ENCODE results near the gene AHCYL2. TPM values are rescaled to one million over a fixed set of nuclear protein-coding genes. Genes with fewer than 3 reads are reported as not detected.
"Not testable (repeated sequence)": the region's sequence is repeated elsewhere in the genome, so short reads cannot be mapped to it uniquely, and the experiment has no call there.

The AHCYL2 gene
- total RNA-seq, 1 donor from 2014 or later: 19.9 TPM

GRCh38 chr7:129471402-129471827, 246.6 kb downstream of the AHCYL2 start:
- DNase-seq (ENCODE audit: low spot score): no peak
- H3K4me1 Mint-ChIP-seq (ENCODE audit: unreplicated experiment): peaks cover 6% of the 10 kb centered on the region
- H3K36me3 Mint-ChIP-seq (ENCODE audit: low read depth, unreplicated experiment): peaks cover 5% of the 10 kb centered on the region
- H3K9me3 Mint-ChIP-seq (ENCODE audit: unreplicated experiment): no peaks in the 10 kb centered on the region
- no peak overlapping the region for H3K4me3 Mint-ChIP-seq (ENCODE audit: unreplicated experiment)
- H3K27me3 Mint-ChIP-seq (ENCODE audit: unreplicated experiment): no peaks in the 10 kb centered on the region
- H3K27ac Mint-ChIP-seq (ENCODE audit: unreplicated experiment): no peak overlapping the region
- no peak for TF ChIP-seq CTCF (IDR thresholded peaks at IDR 0.05; ENCODE audit: unreplicated experiment)

GRCh38 chr7:129475931-129476330, 251.1 kb downstream of the AHCYL2 start:
- H3K9me3 Mint-ChIP-seq (ENCODE audit: unreplicated experiment); H3K4me3 Mint-ChIP-seq (ENCODE audit: unreplicated experiment); H3K27ac Mint-ChIP-seq (ENCODE audit: unreplicated experiment); DNase-seq (ENCODE audit: low spot score); H3K27me3 Mint-ChIP-seq (ENCODE audit: unreplicated experiment); H3K4me1 Mint-ChIP-seq (ENCODE audit: unreplicated experiment): not testable (repeated sequence)
- peaks cover 15% of the 10 kb centered on the region for H3K36me3 Mint-ChIP-seq (ENCODE audit: low read depth, unreplicated experiment)

- not testable (repeated sequence) for H3K27ac Mint-ChIP-seq (ENCODE audit: unreplicated experiment); H3K27me3 Mint-ChIP-seq (ENCODE audit: unreplicated experiment); H3K4me3 Mint-ChIP-seq (ENCODE audit: unreplicated experiment); DNase-seq (ENCODE audit: low spot score); H3K9me3 Mint-ChIP-seq (ENCODE audit: unreplicated experiment); H3K4me1 Mint-ChIP-seq (ENCODE audit: unreplicated experiment)
- peaks cover 15% of the 10 kb centered on the region for H3K36me3 Mint-ChIP-seq (ENCODE audit: low read depth, unreplicated experiment)
Measured at GRCh38 chr7:129476398-129476797, 251.6 kb downstream of the AHCYL2 start.

Other genes with a start within 250 kb of the AHCYL2 start
- gene TNPO3, start 169.9 kb upstream of the AHCYL2 start, total RNA-seq (ENCODE audit: unreplicated experiment): 42.6 TPM
- gene TSPAN33, start 80.3 kb upstream of the AHCYL2 start, total RNA-seq (ENCODE audit: unreplicated experiment): 1.8 TPM
- gene SMO, start 36.4 kb upstream of the AHCYL2 start, total RNA-seq (ENCODE audit: unreplicated experiment): 17.4 TPM
- 9.1 TPM for gene STRIP2, start 209.4 kb downstream of the AHCYL2 start, total RNA-seq (ENCODE audit: unreplicated experiment)

Data from endothelial cell (in vitro differentiated cells).